ENCODE measurements around the gene DCUN1D4. TPM values are rescaled to one million over a fixed set of nuclear protein-coding genes. Genes with fewer than 3 reads are reported as not detected.

The DCUN1D4 gene
- 10 to 100 TPM; 23.0 to 49.1 TPM for total RNA-seq

DNA sequence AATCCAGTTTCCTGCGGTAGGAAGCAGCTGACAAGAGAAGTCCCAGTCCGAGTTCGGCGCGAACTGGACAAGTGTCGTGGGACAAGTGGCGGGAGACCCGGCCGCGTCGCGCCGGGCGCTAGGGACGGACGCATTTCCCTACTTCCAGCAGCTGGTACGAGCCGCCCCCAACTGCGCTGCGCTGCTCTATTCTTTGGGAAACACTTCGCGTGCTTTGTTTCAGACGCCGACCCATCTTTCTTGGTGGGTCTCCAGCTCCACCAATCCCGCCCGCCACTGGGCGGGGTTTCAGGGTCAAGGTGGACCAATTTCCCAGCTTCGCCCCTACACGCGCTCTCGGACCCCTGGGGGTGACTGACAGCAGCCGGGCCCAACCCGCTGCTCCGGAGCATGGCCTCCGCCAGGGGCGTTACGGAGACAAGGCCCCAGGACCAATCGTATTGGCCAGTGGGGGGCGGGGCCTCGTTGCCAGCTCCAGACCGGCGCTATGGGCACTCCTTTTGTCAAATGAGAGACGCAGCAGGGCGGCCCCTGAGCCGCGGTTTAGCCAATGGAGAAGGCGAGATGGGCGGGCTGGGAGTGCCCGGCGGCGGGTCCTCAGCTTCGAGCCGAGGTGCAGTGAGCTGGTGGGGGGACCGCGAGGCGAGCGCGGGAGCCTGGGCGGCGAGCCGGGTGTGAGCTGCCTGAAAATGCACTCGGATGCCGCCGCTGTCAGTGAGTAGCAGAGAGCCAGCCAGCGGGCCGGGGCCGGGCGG, at the start of gene DCUN1D4:
DCUN1D4 (plus strand) TSS at position 600 of the 755 bp plus-strand sequence; CDS start at position 690, 90 bp downstream.
- Histone ChIP-seq H3K4me3 (peak within 1 kb of the TSS; percentile 89 to 94), H3K4me1 (replicated peaks) (no peaks in the 10 kb centered on the region), H3K36me3 (no peaks in the 10 kb centered on the region), H3K9me3 (no peaks in the 10 kb centered on the region), H3K27ac (peak within 1 kb of the TSS; percentile 89 to 93), H3K27me3 (replicated peaks; ENCODE audit: insufficient read depth) (no peaks in the 10 kb centered on the region)
- intact Hi-C loops (cut with DNase I): loop anchor here (5.0 kb wide), 2 partner anchors 55 to 195 kb away; partner anchors contain the start of gene SGCB
- DNase-seq (ENCODE audit: low spot score): peak; percentile 100
- WGBS: under 1% methylated on average over 61 of the region's 68 CpGs
- TF ChIP-seq POLR2AphosphoS5 (IDR thresholded peaks at IDR 0.05): peak; percentile 88
- peak; percentile 78 for TF ChIP-seq POLR2A (IDR thresholded peaks at IDR 0.05)
- TF ChIP-seq, protein P1, sequence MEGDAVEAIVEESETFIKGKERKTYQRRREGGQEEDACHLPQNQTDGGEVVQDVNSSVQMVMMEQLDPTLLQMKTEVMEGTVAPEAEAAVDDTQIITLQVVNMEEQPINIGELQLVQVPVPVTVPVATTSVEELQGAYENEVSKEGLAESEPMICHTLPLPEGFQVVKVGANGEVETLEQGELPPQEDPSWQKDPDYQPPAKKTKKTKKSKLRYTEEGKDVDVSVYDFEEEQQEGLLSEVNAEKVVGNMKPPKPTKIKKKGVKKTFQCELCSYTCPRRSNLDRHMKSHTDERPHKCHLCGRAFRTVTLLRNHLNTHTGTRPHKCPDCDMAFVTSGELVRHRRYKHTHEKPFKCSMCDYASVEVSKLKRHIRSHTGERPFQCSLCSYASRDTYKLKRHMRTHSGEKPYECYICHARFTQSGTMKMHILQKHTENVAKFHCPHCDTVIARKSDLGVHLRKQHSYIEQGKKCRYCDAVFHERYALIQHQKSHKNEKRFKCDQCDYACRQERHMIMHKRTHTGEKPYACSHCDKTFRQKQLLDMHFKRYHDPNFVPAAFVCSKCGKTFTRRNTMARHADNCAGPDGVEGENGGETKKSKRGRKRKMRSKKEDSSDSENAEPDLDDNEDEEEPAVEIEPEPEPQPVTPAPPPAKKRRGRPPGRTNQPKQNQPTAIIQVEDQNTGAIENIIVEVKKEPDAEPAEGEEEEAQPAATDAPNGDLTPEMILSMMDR (IDR thresholded peaks at IDR 0.05): peak; percentile 52 to 93 (median 75)

DNA sequence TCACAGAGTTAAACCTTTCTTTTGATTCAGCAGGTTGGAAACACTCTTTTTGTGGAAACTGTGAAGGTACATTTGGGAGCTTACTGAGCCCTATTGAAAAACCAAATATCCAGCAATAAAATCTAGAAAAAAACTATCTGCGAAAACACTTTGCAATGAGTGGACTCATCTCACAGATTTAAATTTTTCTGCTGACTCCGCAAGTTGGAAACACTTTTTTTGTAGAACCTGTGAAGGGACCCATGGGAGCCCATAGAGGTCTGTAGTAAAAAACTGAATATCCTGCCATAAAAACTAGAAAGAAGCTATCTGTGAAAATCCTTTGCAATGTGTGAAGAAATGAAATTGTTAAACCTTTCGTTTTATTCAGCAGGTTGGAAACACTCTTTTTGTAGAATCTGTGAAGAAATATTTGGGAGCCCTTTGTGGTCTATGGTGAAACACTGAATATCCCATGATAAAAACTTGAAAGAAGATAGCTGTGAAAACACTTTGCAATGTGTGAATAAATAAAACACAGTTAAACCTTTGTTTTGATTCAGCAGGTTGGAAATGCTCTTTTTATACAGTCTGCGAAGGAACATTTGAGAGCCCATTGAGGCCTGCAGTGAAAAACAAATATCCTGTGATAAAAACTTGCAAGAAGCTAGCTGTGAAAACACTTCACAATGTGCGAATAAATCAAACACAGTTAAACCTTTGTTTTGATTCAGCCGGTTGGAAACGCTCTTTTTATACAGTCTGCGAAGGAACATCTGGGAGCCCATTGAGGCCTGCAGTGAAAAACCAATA, 22.3 kb upstream of the DCUN1D4 start:
- no peaks in the 10 kb centered on the region for H3K9me3 ChIP-seq
- no peaks in the 10 kb centered on the region for H3K36me3 ChIP-seq
- H3K4me1 ChIP-seq (replicated peaks): no peaks in the 10 kb centered on the region
- intact Hi-C loops (cut with DNase I): no loop called here
- TF ChIP-seq POLR2A (IDR thresholded peaks at IDR 0.05) (no peak), POLR2AphosphoS5 (IDR thresholded peaks at IDR 0.05) (no peak)
- TF ChIP-seq, protein P1 (IDR thresholded peaks at IDR 0.05): no peak
- 80% methylated on average over 8 of the region's 8 CpGs for WGBS
- DNase-seq (ENCODE audit: low spot score): no peak
- no peak overlapping the region for H3K4me3 ChIP-seq
- no peaks in the 10 kb centered on the region for H3K27me3 ChIP-seq (replicated peaks; ENCODE audit: insufficient read depth)
- no peak overlapping the region for H3K27ac ChIP-seq

DNA sequence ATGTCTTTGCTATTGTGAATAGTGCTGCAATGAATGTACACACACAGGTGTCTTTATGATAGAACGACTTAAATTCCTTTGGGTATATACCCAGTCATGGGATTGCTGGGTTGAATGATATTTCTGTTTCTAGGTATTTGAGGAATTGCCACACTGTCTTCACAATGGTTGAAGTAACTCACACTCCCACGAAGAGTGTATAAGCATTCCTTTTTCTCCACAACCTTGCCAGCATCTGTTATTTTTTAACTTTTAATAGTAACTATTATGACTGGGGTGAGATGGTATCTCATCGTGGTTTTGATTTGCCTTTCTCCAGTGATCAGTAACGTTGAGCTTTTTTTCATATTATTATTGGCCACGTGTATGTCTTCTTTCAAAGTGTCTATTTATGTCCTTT, 17.6 kb upstream of the DCUN1D4 start:
- H3K9me3 ChIP-seq: no peaks in the 10 kb centered on the region
- no peaks in the 10 kb centered on the region for H3K36me3 ChIP-seq
- TF ChIP-seq POLR2AphosphoS5 (IDR thresholded peaks at IDR 0.05) (no peak), POLR2A (IDR thresholded peaks at IDR 0.05) (no peak)
- TF ChIP-seq, protein P1 (IDR thresholded peaks at IDR 0.05): no peak
- no peaks in the 10 kb centered on the region for H3K4me1 ChIP-seq (replicated peaks)
- H3K27ac ChIP-seq: no peak overlapping the region
- WGBS: 21% methylated on average over 5 of the region's 5 CpGs
- no peaks in the 10 kb centered on the region for H3K27me3 ChIP-seq (replicated peaks; ENCODE audit: insufficient read depth)
- DNase-seq (ENCODE audit: low spot score): no peak
- no peak overlapping the region for H3K4me3 ChIP-seq
- intact Hi-C loops (cut with DNase I): no loop called here

DNA sequence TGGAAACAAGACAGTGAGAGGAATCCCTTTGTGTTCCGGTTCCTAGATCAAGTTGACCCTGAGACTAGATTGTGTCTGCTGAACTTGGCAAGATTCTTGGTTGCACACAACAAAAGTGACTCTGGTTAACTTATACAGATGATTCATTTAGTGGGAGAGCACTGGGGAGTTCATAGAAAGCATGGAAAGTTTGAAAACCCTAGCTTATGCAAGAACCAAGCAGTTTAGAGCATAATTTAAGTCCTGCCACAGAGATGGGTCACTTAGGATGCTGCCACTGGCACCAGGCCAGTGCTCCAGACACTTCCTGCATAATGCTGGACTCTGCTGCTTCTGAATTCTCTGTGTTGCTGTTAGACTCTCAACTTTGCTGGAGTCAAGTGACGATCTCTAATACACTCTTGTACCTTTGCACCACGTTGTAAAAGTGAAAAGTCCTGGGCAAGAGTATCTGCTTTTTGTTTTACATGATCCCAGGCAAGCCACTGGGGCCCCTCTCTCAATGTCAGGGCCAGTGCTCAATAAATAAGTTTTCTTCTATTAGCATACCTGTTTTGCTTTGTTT, 12.7 kb upstream of the DCUN1D4 start:
- no peaks in the 10 kb centered on the region for H3K36me3 ChIP-seq
- no peak overlapping the region for H3K27ac ChIP-seq
- no peak overlapping the region for H3K4me3 ChIP-seq
- no peaks in the 10 kb centered on the region for H3K9me3 ChIP-seq
- H3K27me3 ChIP-seq (replicated peaks; ENCODE audit: insufficient read depth): no peaks in the 10 kb centered on the region
- TF ChIP-seq POLR2AphosphoS5 (IDR thresholded peaks at IDR 0.05) (no peak), POLR2A (IDR thresholded peaks at IDR 0.05) (no peak)
- TF ChIP-seq, protein P1 (IDR thresholded peaks at IDR 0.05): no peak
- DNase-seq (ENCODE audit: low spot score): no peak
- 53% methylated on average over 3 of the region's 3 CpGs for WGBS
- intact Hi-C loops (cut with DNase I): no loop called here
- no peaks in the 10 kb centered on the region for H3K4me1 ChIP-seq (replicated peaks)
